ENCODE measurements around the gene ETV5.
"Not testable (repeated sequence)": the region's sequence is repeated elsewhere in the genome, so short reads cannot be mapped to it uniquely, and the experiment has no call there.

The ETV5 gene

DNA sequence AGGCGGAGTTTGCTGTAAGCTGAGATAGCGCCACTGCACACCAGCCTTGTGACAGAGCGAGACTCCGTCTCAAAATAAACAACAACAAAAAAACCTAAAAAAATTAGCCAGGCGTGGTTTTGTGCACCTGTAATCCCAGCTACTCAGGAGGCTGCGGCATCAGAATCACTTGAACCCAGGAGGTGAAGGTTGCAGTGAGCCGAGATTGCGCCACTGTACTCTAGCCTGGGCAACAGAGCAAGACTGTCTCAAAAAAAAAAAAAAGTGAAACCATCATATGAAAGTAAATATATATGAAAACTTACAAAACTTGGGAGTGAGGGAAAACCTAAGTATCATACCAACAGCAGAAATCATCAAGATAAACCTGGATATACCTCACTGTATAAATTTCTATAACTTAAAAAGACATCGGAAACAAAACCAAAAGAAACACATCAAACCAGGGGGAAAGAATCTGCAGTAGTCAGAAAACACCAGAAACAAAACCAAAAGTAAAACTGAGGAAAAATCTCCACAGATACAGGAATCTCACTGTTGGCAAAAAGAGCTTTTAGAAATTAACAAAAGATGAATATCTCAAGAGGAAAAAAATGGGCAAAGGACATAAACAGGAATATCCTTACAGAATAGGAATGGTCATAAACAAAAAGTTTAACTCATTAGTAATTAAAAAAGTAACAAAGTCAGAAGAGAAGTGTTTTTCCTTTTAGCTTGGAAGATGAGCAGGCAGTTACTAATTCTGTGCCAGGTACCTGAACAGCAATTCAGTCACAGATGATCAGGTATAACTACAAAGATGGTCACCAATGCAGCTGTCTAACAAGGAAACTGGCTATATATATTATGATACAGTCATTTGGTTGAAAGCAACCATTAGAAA lies 41.3 kb downstream of the ETV5 start:
- DNase-seq (ENCODE audit: low spot score) = no peak

DNA sequence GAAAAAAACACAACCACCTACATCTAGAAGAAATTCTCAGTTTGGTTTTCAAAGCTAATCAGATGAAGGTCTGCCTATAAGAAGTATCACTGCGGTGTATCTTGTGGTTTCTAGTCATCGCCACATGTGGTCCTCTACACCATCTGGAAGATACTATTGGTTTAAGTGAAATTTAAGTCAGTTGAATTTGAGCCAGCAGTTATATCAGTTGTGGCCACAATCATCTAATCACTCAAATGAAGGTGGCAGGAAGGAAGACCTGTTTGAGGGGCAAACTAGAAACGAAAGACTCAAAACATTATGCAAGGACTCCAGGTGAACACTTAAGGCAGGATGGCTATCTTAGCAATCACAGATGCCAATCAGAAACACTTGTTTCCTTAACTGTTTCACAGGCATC lies 48.7 kb downstream of the ETV5 start:
- DNase-seq (ENCODE audit: low spot score) = peak; percentile 71

DNA sequence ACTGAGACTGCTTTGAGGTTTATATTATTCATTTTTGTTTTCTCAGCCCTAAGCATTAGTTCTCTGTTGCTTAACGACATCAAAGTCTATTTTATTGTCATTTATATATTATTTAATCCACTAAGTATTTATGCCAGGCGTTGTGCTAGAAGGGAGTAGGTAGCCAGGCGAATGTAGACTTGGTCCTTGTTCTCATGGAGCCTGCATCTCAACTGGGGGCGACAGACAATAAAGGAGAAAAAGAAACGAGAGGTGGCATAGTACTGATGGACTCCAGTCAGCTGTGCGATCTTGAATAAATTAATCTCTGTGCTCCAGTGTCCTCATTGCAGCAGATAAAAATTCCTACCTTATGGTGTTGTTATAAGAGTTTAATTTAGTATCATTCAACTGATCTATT lies 49.7 kb downstream of the ETV5 start:
- no peak for DNase-seq (ENCODE audit: low spot score)

DNA sequence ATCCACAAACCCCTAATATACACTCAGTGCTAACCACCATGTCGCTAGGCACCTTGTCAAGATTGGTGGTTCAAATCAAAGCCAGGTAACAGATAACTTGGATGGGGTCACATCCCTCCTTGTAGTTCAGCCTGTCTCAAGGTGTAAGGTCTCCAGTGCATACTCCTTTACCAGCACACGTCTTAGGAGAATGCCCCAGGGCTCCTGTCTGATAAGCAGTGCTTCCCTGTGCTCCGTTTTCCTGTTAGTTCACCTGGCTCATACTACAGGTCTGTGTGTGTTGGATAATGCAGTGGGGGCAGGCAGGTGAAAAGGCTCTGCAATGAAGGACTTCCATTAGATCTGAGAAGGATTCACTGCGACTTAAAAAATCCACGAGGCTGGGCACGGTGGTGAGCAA lies 50.7 kb downstream of the ETV5 start:
- no peak for DNase-seq (ENCODE audit: low spot score)

DNA sequence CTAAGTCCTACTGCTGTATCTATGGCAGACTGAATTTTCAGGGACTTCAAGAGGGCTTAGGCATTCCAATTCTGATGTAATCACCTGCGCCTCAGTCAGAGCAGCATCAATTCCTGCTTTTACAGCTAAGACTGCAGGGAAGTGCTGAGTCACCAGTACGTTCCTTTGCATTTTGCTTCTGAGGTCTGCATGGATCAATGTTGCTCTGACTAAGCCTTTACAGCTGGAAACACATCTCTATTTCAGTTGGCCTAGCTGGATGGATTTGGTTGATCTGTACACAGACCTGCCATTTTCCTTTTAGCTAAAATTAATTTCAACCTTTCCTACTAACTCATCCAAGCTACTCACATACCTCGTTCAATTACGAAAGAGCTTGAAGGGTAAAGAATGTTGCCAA lies 51.3 kb downstream of the ETV5 start:
- no peak for DNase-seq (ENCODE audit: low spot score)

DNA sequence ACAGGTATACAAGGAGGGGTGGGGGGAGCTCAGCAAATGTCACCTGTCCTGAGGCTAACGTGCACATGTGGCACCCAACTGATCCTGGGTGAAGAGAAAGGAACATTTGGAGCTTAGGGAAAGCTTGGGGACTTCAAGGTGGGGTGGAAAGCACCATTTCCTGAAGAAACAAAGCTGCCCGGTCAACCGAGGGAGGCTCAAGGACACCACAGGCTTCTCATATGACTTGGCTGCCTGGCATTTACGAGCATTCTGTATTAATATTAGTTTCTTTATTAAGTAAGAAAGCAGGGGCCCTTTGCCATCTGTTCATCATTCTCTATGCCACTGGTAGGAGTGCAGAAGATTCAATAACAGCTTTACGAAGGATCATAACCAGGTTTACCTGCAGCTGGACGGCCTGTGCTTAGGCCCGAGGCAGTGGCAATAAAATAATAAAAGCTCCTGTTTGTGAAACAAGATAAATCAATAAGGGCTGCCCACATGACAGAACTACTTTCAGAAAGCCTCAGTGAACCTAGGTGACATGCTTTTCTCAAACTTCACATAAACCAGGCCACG lies 54.0 kb downstream of the ETV5 start:
- no peak for DNase-seq (ENCODE audit: low spot score)

DNA sequence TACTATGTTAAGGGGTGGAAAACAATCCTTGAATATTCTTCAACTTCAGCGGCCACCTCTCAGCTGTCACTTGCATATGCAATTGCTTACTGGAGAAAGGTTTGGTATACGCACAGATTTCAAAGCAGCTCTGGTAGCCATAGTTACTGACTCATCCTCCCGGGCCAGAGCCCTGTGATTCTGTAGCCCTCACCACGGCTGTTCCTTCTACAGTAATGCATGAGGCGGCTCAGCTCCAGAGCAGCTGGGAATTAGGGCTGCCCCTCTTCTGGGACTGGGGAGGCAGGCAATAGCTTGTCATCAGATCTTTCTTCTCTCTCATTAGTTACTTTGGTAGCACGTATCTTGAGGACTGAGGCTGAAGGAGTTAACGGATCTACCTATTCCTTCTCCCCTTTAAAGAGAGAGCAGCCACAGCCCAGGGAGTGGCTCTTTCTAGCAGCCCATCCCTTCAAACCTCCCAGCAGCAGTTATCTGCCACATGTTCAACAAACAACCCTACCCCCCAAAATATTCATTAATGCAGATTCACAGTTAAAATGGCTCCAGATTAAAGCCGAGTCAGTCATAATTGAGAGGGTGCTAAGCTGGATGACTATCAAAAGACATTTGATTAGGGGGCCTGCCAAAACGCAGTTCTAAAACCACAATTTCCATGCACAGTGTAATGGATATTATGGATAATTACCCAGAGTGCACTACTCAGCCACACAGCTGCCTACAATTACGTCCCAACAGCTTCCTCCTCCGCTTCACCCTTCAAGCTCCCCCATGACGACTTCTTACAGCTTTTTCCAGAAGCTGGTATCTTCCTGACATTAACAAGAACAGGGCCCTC lies 54.7 kb downstream of the ETV5 start:
- no peak for DNase-seq (ENCODE audit: low spot score)

DNA sequence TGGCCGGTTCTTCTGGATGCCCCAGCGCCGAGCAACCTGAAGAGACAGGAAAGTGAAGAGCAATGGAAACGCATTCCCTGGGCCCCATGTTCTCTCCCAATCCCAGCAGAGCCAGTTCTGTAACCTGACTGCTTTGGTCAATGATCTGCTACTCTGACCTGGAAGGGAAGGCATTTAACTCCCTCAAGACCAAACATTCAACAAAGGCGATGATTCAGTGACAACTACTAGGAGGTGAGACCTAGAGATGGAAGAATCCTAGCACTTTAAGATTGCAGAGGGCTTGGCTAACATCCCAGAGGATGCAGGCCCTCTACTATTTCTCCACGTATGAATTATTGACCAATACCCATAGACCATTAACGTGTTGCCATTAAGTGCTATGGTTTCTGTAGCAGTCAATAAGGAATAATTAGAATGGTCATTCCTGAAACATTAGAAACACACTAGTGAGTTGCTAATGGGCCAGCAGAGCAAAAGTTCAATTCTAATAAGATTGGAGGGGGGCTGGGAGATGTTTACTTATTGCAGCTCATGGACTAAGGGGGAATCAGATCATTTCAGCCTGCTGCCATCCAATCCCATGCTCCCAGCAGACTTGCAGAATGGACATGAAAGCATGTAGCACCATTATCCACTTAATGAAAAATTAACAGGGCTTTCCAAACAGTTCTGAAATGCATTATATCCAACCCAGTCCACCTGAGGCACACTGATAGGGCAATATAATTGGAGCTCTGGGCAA lies 56.6 kb downstream of the ETV5 start:
- DNase-seq (ENCODE audit: low spot score) = no peak

DNA sequence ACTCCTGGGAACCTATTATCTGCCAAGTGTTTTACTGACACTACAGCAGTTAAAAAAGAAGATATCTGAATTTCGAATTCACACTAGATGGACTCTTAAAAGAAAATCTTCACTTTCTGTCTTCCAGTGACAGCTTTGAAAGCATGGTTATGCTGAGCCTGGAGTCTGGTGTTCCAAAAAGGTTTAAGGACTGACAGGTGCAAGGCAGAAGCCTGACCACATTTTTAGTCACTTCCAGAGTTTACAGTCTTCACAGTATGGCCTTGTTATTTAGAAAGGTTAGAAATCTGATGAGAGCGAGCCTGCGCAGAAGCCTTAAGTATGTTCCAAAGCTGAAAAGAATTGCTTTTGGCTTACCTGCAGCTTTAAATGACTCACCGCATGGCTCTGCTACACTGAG lies 59.9 kb downstream of the ETV5 start:
- no peak for DNase-seq (ENCODE audit: low spot score)

DNA sequence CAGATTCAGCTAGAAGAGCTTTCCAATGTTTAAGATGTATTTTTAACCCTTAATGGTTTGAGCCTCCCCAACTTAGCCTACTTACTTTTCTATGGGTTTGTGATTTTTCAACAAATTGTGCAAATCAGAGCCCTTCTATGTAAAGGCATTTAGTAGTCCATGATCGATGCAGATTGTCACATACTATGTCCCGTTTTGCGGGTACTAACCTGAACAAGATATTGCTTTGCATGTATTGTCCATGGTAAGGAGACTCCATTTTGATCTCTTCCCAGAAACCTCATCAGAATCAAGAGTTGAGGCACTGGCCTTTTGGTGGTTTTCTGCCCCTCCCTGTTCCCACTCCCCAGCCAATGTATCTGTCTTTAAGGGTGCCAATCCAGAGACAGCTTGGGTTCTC lies 60.8 kb downstream of the ETV5 start:
- DNase-seq (ENCODE audit: low spot score) = no peak

DNA sequence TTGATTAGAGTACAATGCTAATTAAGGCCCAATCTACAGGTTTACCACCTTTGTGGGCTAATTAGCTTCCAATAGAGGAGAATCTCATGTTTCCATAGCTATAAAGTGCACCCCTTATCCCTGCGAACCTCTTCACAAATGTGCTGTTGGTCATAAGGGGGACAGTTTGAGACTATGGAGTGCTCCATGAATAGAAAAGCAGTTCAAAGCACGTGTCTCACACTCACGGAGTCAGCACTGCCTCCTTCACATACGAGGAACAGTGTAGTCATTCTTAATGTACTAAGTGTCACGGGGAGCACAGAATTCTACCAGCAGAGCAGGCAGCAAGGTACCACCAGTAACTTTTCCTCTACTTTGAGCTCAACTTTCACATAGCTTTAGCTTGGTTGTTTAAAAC lies 62.1 kb downstream of the ETV5 start:
- DNase-seq (ENCODE audit: low spot score) = no peak

DNA sequence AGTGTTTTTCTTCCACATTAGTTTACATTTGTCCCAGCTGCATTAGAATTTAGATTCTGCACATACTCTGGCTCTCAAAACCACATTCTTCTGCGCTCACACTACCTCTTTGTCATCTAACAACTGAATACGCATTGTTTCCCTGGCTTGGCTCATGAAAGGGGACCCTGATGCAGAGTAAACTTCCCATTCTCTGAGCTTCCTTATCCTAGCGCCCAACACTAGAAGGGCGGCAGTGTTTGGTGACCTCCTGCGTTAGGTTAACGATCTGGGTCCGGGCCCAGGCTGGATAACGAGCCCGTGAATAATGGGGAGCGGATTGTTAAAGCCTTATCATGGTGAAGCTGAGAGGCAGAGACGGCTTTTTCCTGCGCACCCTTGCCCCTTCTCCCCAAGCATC lies 63.9 kb downstream of the ETV5 start:
- DNase-seq (ENCODE audit: low spot score) = no peak

DNA sequence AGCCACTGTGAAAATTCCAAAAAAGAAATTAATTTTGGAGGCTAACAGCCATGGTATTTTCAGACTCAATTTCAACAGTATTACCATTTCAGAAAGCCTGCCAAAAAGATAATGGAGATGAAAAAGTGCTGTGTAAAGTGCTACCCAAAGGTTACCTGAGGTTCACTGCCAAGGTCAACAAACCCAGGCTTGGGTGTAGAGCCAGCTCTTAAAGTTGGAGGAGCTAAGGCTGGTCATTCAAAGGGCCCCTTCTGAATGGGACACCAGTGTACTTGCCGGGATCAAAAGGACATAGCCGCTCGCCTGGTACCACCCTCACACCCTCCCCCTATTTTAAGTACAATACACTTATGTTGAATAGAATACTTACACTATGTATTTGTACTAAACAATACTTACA lies 64.5 kb downstream of the ETV5 start:
- no peak for DNase-seq (ENCODE audit: low spot score)

DNA sequence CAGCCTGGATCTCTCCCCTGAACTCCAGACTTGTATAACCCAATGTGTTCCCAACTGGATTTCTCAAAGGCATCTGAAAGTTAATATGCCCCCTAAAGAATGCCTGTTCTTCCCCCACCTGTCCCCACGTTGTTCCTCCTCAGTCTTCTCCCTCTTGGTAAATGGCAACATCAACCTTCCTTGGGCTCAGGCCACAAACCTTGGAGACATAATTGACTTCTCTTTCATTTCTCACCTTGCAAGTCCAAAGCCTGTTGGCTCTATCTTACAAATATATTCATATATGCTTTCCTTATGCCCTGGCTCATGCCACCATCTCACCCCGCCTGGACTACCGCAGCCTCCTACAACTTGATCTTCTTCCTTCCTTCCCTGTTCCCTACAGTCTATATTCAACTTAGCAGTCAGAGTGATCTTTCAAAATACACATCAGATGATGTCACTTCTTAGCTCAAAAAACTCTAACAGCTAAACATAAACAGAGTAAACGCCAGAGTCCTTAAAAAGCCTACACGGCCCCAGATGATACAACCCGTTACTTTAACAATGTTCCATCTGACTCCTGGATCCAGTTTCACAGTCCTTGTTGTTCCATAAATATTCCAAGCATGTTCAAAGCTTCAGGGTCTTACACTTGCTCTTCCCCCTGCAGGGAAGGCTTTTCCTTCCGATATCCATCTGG lies 66.2 kb downstream of the ETV5 start:
- DNase-seq (ENCODE audit: low spot score) = no peak

DNA sequence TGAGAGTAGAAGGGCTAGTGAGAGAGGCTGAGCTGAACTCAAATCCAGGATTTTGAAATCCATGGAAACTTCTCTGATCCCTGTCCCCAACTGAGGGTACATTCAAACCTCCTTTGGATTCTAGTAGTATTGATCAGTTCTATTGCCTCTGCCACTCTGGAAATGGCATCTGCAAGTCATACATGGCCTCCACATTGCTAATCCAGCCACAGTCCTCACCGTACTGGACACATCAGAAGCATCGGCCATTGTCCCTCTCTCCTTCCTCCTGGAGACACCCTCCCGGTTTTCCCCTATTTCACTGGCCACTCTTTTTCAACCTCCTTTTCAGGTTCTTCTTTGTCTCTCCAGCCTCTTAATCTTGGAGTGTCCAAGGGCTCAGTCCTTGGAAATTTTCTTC lies 66.9 kb downstream of the ETV5 start:
- no peak for DNase-seq (ENCODE audit: low spot score)

DNA sequence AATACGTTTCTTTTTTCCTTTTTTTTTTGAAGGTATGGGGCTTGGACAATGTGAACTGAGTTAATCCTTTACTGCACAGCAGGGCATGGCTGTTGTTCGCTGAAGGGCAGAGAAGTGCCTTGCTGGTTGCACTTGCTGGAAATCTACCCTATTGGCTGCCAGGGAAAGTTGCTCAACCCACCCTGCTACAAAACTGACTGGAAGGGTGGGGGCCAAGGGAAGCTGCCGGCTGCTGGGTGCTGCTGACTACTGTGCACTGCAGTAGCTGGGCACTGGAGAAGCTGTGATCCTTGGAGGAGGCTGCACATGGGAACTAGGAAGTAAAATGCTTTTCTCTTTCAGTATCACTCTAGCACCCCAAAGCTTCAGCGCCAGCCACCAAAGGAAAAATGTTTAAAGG lies 70.5 kb downstream of the ETV5 start:
- no peak for DNase-seq (ENCODE audit: low spot score)

DNA sequence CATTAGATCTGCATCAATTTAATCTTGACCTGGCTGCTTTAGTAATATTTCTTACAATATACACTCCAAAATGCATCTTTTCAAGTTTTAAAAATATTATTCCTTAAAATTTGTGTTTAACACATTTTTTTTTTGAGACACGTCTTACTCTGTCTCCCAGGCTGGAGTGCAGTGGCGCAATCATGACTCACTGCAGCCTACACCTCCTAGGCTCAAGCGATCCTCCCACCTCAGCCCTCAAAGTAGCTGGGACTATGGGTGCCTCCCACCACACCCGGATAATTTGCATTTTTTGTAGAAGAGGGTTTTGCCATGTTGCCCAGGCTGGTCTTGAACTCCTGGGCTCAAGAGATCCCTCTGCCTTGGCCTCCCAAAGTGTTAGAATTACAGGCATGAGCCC lies 73.6 kb downstream of the ETV5 start:
- DNase-seq (ENCODE audit: low spot score) = no peak

DNA sequence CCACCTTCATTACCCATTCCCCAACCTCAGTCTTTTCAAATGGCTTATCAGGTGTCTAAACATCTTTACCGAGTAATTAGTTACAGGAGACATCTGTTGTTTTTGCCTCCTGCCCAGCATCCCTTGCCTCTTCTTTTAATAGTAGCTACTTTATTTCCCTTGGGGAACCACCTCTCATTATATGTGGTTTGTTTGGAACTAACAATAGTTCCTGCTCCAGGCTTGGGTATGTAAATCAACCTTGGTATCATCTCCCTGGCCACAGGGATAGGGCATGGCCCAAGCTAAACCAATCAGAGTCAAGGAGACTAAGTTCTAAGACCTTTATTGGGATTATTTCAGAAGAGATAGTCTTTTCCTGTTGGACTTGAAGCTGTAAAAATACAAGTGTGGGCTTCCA lies 76.6 kb downstream of the ETV5 start:
- DNase-seq (ENCODE audit: low spot score) = no peak

DNA sequence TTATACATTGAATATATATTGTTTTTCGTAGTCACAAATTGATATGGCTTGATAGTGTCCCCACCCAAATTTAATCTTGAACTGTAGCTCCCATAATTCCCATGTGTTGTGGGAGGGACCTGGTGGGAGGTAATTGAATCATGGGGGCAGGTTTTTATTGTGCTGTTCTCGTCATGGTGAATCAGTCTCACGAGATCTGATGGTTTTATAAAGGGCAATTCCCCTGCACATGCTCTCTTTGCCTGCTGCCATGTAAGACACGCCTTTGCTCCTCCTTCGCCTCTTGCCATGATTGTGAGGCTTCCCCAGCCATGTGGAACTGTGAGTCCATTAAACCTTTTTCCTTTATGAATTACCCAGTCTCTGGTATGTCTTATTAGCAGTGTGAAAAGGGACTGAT lies 82.9 kb downstream of the ETV5 start:
- not testable (repeated sequence) for DNase-seq (ENCODE audit: low spot score)

DNA sequence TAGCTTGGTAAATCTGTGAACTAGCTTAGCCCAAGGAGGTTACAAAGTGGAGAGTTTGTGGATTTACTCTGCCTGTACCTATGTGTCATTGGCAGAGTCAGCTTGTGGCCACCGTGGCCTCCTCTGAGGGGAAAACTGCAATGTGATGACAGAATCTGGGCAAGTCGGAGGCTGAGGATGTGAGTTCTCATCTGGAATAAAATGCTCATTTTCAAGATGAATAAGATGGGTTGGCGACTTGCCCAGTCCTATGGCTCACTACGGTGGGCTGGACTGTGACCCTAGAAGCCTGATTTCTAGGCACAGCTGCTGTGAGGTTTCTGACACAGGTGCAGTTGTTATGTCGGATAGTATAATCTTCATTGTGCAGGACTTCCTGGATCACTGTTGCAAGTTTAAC lies 83.7 kb downstream of the ETV5 start:
- peak; percentile 17 for DNase-seq (ENCODE audit: low spot score)

DNA sequence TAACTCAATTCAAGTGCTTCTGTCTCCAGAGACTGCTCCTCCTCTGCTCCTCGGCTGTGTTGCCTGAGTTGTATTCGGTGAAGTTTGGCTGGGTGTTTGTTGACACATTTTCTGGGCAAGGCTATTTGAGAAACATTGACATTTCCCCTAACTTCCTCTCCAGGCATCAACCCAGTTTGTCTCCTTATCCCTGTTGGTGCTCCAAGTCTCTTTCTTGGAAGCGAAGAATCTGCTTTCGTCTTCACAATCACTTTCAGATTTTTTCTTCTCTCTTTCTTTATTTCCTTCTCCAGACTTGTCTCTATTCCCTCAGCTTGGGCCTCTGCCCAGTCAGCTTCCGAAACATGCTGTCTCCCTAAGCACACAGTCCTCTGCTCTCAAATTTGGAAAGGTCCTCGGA lies 84.7 kb downstream of the ETV5 start:
- DNase-seq (ENCODE audit: low spot score) = no peak

DNA sequence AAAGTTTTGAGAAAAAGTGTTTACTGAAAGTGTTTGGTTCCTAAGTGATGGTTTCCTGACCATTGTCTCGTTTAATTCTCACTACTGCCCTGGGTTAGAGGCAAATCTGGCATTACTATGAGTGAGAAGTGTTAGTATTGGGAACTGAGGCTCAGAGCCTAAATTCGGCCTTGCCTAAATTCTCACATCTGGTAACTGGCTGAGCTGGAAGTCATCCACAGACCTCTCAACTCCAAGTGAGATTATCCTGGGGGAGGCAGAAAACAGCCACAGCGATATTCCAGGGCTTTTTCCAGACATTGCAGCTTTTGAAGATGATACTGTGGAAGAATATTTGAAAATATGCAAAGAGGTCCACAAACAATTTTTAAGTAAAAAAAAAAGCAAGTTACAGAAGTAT lies 86.0 kb downstream of the ETV5 start:
- no peak for DNase-seq (ENCODE audit: low spot score)
